NCI-H345 treated with DMSO at 0.1 percent for 48 hours (cell line): ENCODE results near the gene MRAP2.

Source experiments
- DNase-seq: peaks from one replicate; lab custom pipeline; 2025; ENCODE audit not compliant: unreplicated experiment; lab: John Stamatoyannopoulos, UW

Gene MRAP2, protein sequence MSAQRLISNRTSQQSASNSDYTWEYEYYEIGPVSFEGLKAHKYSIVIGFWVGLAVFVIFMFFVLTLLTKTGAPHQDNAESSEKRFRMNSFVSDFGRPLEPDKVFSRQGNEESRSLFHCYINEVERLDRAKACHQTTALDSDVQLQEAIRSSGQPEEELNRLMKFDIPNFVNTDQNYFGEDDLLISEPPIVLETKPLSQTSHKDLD

DNA sequence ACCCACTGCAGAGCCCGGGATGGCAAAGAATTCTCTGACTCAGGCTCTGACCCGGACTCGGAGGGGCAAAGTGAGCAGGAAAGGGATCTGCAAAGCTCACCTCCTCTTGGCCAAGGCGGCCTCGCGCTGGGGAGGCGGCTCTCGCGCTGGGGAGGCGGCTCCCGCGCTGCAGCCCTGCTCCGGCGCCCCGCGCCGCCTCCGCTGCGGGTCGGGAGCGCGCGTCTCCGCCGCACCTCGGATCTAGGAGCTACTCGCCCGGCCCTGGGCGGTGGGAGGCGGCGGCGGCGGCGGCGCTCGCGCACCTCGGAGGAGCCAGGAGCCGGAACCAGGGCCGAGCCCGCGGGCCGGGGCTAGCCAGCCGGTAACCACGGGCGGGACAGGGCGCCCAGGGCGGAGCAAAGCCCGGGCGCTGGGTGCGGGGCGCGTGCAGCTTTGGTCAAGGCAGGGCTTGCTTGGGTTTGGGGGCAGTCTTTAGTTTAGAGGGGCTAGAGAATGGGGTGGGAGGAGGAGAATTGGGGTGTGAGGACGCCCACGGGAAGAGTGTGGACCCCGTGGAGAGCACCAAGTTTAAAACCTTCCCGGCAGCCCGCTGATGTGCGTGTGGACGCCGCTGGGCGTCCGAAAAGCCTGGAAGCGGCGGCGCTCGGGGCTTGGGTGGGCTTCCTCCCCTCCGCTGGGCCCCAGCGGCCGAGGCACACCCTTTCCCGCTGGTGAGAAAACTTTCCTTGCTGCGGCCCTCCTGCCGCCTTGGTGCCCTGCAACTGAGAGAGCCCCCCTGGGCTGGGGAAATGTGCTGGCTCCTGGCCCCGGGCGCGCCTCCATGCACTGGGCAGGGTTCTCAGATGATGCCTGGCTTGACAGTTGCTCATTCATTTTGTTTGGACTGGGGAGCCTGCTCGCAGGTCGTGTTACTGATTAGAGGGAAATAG lies at the start of gene MRAP2:
Gene MRAP2 (plus strand): TSS at position 250 of the 929 bp plus-strand sequence. CDS start 21,547 bp downstream, outside the sequence.
- DNase-seq, result peak; percentile 34

DNA sequence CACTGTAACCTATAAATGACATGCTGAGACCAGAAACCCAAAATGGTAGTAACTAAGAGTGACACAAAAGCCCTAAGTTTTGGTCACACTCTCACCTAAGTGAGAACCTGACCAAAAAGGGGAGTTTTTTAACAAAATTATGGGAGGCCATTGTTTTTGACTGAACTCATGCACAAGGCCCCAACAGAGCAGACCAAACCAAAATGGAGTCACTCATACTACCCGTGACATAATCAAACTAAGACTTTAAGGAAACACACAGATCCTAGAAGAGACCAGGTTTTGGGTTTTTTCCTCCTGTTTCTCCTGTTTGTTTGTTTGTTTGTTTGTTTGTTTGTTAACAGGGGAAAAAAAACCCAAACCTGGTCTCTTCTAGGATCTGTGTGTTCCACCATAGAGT lies 49.2 kb upstream of the MRAP2 start:
- no peak for DNase-seq

DNA sequence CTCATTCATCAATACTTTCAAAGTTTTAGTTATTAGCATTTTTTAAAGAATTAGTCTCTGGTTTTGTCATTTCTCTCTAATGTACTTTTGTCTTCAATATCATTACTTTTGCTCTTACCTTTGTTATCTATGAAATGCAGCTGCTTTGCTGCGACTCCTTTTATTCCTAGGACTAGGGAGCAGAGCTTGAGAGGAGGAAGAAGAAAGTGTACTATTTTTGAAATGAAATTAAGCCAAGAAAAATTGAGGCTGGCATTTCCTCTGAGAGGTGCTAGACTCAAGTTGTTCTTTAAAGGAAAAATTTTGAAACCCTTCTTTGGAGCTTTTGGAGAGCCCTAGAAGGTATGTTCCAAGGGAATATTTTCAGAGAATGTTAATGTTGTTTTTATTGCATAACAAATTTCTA lies 48.3 kb upstream of the MRAP2 start:
- DNase-seq, result no peak

DNA sequence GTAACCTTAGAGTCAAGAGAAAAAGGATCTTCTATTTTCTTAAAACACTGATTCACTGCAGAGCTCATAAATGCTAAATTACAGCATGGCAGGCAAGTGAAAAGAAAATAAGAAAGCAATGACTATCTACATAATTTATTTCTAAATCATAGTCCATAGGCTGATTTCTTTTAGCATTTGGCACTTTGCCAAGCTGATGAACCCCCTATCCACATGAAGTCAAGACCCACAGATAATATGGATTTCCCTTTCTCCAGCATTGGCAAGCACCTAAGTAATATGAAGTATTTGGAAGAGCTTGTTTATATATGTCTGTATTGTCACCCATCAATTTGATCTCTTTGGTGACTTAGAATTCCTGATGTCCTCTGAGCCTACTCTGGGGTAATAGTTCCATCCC lies 47.9 kb upstream of the MRAP2 start:
- DNase-seq, result no peak

DNA sequence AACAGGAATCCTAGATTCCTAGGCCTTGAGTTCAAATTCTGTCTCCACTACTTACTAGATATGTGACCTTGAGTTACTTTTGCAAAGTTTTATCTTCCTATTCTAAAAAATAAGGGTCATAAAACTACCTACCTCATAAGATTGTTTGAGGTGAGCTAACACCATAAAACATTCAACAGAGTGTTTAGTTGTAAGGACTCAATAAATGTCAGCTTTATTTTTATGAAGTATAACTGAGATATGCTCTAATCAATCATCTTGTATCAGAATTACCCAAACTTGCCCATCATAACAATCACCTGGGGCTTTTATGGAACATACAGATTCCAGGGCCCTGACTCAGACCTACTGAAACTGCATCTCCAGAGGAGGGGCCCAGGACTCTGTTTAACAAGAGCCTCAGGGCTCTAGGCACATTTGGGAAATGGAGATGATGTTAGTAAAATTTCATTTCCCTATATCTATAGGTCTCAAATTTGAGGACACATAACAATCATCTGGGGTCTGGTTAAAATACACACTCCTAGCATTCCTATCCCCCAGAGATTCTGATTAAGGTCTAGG lies 35.5 kb upstream of the MRAP2 start:
- no peak for DNase-seq

DNA sequence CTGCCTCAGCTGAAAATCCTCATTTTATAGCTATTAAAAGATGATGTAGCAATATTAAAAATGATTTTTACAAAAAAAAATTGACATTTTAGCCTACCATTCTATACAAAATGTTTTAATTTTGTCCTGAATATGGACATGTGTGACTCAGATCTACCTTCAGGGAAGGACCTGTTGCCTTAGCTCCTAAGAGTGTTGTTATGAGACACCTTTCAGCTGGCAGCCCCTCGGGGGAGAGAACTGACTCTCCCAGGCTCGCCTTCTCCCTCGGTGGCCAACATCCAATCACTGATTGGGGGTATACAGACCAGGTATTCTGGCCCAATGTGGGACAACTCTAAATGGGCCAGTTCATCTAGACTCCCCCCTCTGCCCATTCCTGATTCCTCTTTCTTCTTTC lies 32.5 kb upstream of the MRAP2 start:
- no peak for DNase-seq

DNA sequence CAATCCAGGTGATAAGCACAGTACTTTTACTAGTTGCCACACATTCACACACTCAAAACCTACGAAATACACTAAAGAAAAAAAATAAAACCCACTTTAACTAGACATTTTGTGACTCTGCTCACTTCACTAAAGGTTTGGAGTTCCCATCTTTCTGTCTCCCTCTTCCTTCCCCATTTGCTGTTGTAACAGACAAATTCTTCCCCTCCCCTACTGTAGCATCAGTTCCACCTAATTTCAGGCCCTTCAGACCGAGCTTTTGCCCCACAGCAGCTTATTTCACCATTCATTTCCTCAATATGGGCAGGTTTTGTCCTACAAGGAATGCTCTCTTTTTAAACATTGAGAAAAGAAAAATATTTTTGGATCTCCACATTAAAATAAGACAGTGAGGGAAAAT lies 31.3 kb upstream of the MRAP2 start:
- no peak for DNase-seq

DNA sequence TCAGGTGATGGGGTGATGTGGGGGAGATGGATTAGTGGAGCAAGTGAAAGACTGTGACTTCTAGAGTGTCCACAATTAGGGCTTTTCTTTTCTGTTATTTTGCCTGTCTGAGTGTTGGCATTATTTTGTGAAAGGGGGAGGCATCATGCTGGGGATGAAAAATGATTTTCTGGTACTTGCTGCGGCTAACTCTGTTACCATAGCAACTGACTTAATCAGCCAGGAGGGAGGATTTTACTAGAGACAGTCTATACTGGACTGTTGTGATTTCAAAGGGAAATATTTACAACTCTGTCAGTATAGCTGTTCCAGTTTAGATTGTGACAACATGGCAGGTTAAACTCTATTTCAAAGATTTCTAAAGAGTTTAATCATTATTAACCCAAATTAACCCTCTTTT lies 30.4 kb upstream of the MRAP2 start:
- DNase-seq, result no peak

DNA sequence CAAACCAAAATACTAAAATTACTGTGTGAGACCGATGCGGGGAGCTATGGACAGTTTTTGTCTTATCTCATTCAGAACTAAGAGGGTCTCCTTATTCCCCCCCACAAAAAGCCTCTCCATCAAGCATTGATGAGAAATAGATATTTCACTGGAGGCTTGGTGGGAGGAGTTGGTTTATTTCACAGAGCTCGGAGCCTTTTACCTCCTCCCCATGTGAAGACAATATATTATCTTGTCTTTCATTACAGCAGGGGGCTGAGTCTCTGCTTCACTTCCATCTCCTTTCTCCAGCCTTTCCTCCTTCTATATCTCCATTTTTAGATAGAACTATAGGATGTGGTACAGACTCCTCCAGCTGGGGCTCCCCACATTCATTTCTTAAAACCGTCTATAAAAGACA lies 29.9 kb upstream of the MRAP2 start:
- DNase-seq, result no peak

DNA sequence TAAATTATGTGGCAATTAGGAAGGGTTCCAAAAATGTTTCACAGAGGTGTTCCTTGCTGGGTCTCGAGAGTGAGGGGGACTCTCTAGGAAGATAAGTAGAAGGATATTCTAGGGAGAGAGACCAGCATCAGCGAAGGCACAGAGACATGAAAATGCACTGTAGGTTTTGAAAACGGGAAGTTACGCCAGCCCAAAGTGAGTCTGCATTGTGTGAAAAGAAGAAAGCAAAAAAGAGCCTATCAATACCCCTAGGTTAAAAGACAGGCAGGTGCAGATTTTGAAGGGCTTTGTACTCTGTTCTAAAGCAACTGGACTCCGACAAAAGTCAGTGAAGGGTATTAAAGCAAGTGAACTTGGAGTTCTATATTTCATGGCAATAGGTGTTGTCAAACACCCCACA lies 25.7 kb upstream of the MRAP2 start:
- no peak for DNase-seq

DNA sequence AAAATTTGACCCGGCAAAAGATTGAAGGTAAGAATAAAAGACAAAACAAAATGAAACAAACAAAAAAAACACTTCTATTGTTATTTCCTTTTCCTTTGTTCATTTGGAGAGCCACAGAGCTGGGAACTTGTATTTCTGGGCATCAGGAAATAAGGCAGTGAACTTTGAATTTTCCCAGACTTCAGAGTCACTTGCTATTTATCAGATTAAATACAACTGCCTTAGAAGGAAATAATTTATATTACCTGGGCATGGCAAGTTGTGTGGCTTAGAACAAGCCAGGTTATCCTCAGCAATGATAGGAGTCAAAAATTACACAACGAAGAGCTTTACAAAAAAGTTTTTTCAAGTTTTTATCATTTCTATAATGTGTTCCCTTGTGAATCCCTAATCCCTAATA lies 20.2 kb upstream of the MRAP2 start:
- DNase-seq, result no peak

DNA sequence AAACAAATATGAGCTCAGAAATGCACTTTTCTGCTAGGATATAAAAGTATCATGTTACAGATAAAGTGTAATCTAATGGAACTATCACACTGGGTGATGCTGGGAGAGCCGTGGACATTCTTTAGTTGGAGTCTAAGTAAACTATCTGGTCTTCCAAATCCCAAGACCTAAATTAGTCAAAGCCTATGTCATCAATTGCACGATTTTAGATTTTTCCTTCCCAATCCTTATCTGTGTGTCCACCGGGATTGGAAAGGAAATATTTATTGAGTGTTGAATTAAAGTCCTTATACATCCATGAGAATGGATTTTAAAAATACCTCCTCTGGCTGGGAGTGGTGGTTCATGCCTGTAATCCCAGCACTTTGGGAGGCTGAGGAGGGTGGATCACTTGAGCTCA lies 19.6 kb upstream of the MRAP2 start:
- no peak for DNase-seq

DNA sequence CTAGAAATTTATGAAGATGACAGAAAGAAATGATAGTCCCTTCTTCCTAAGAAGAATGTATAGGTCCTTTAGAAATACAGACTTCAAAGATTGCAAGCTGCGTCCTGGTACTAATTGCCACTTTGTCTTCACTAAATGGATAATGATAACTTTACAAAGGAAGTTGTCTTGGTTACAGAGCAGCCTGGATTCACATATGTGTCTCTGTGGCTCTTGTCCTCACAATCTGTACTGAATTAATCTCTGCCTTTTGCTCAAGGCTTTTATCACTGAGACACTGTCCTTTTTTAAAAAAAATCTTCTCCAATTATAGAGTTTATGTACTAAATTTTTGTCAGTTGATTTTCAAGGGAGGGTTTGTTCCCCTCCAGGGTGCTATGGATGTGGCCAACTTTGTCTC lies 17.5 kb upstream of the MRAP2 start:
- no peak for DNase-seq

DNA sequence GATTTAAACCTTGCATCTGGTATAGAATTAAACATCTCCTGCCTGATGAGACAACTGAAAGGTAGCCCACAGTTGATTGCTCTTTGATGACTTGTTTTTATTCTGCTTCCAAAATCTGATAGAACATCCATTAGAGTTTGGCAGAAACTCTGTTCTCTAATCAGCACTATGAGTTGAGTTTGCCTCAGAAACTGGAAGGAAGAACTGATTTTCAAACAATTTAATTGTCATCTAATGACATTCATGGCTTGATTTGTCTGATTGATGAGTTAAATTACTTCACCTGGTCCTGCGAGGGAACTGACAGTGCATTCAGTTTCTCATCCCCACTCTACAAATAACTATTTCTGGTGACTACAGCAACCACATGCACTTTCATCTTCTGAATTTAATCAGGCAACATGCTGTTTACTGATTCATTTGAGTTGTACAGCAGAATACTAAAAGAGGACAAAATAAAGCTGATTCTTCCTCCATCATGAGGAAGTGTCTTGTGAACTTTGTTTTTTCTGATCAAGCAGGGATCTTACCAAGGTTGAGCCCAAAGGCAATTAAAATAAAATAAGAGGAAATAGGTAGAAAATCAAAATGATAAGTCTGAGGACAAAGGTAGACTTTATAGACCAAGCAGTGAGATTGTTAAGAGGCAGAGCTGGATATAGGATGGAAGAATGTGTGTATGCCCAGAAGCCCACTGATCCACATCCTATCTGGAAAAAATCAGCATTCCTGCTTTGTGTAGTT lies 15.7 kb upstream of the MRAP2 start:
- no peak for DNase-seq

DNA sequence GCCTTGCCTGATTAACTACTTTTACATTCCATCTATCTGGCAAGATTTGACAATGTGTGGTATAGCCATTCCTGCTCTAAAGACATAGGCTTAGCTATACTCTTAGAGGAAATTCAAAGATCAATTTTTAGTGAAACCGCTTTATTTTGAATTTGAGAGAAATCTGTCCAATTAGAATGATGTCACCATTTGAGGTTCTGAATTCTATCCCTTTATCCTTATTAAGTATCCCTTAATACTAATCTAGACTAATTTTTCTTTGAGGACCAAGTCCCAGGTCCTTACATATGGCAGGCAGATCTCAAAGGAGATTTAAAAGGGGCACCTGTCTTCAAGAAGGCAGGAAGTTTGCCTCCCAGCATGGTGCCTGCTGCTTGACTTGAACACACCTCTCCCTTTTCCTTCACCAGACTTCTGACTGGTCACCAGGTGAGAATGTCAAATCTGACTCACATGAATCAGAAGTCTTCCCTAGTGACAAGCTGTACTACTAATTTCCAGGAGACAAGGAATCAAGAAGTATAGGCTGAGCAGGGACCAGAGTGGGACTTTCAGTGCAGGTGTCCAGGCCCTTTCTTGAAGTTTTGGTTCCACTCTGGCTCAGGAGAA lies 15.0 kb upstream of the MRAP2 start:
- DNase-seq, result no peak

DNA sequence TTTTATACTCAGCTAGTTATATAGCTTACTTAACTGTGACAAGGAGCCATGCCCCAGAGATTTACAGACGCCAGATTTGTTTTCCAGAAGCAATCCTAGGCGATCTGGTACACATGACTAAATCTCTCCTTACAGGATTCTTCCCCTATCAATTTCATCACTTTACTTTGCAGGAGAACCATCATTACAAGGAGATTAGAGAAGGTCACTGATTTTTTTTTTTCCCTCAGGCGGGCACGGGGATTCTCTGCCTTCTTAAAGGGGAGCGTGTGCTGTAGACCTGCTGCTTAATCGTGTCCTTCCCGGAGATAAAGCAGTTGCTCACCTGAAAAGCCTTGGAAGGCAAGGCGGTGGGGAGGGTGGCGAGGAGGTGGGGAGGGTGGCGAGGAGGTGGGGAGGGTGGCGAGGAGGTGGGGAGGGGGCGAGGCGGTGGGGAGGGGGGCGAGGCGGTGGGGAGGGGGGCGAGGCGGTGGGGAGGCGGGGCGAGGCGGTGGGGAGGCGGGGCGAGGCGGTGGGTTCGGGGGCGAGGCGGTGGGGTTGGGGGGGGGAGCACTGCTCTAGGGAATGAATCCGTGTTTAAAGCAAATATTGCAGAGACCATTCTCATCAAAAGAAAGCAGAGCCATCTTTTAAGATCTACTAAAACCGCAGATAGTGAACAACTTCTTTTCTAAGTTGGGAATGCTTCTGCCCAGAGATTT lies 14.3 kb upstream of the MRAP2 start:
- no peak for DNase-seq

DNA sequence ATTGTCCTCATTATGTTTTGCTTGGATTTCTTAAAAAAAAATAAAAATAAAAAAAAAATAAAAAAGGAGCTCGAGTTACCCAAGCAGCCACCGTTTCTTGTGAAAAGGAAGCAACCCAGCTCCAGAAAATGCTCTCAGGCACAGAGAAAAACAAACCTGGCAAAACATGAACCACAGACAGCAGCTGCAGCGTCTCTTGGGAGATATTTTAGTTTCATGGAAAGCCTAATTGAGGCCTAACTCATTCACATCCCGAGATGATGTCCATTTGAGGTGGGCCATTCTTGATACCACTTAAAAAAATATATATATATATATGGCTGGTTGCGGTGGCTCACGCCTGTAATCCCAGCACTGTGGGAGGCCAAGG lies 13.7 kb upstream of the MRAP2 start:
- DNase-seq, result no peak

DNA sequence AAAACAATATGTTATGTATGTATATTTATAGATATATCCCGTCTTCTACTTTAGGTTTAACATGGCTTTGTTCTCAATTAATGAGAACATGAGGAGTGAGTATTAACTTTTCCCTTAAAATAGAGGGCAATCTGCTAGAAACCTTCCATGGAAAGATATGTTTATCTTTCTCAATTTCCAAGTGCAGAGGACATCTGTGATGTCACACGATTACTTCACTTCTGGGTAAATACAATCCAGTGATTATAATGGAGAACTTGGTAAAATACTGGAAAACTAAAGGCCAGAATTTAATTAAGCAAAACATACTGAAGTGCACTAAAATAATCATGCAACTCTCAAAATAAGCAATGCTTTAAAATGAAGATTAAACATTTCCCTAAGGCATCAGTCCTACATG lies 11.9 kb upstream of the MRAP2 start:
- no peak for DNase-seq

DNA sequence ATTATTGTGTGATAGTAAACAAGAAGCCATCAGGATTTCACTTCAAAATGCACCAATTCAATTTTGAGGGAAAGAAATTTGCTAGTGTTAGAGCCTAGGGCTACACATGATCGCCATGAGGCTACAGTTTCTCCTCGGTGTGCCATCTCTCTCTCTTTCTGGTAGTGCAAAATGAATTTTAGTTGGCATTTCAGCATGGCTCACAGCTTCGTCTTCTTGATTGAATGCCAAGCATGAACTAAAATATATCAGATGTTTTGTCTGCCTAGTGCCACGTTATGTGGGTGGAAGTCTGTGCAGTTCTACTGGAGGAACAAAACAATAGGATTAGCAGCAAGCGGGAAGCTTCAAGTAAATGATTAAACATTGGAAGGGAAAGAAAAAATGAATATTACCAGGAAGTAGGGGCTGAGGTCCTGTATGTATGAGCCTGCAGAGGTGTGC lies 6.8 kb upstream of the MRAP2 start:
- DNase-seq, result no peak

DNA sequence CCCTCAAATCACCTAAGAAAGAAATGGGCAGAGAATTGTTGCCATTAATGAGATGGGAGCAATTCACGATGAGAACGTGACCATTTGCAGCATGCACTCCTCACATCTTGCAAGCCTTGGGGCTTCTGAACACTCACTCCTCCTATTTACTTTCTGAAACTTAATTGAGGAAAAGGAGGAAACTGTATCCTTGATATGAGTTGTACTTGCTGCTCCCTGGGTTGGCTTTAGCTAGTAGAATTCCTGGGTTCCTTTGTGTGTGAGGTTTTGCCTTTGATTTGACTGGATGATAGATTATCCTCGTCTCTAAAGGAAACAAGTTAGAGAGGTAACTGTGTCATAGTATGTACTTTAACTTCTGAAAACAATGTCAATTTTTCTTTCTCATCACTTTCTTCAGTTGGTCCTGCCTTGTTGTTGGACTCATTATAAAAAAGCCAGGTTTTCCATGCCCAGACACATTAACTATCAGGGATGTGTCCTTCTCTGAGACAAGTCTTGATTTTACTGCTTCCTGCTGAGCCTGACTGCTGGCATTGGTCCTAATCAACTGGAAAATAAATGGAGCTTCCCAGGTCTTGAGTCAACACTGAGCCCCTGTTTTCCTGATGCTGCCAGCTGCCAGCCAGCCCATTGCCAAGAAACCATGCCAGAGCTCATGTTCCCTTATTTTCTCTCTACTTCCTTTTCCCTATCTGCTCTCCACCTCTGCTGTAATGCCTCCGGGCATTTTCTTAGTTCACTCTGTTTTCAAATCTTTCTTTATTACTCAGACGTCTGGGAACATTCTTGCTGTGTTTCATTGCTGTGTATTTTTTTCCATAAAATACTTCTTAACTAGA lies 6.0 kb upstream of the MRAP2 start:
- peak; percentile 88 for DNase-seq
